Keratinocyte (primary cell): ENCODE measurements around the gene SCRN1. TPM values are rescaled to one million over a fixed set of nuclear protein-coding genes. Genes with fewer than 3 reads are reported as not detected.

Source experiments
- DNase-seq: peaks from one replicate; pipeline ENCODE4 v3.0.0-alpha.2; 2011; ENCODE audit warnings: low read depth, missing footprints, low spot score
- FAIRE-seq: peaks from 2 replicates; lab custom pipeline; 2011; peaks lifted over from hg19 to GRCh38; lab: Jason Lieb, UNC
- H2AFZ ChIP-seq: 2 replicates; pipeline ENCODE4 v1.6.0; 2012; ENCODE audit warnings: low read length, control low read depth, inconsistent platforms; ENCODE audit not compliant: control insufficient read depth
- H3K27ac ChIP-seq: 2 replicates; pipeline ENCODE4 v1.5.1; 2011; ENCODE audit warnings: low read length; ENCODE audit not compliant: control insufficient read depth, insufficient read depth
- H3K27me3 ChIP-seq: 3 replicates; pipeline ENCODE4 v1.6.0; 2011; ENCODE audit warnings: low read length; ENCODE audit not compliant: control insufficient read depth, insufficient read depth; ENCODE audit errors: extremely low read depth
- H3K36me3 ChIP-seq, 2 experiments: 2 replicates in 1 of 2; 3 replicates in 1 of 2; pipeline ENCODE4 v1.5.1; 2011; ENCODE audit warnings: low read length in 2 of 2, mild to moderate bottlenecking in 1 of 2; ENCODE audit not compliant: control insufficient read depth in 2 of 2, insufficient read depth in 2 of 2; ENCODE audit errors: extremely low read depth in 1 of 2
- H3K4me1 ChIP-seq: 3 replicates; pipeline ENCODE4 v1.5.1; 2011; ENCODE audit warnings: low read length; ENCODE audit not compliant: control insufficient read depth, insufficient read depth; ENCODE audit errors: extremely low read depth
- H3K4me2 ChIP-seq: 3 replicates; pipeline ENCODE4 v1.6.0; 2011; ENCODE audit warnings: low read depth, low read length; ENCODE audit not compliant: control insufficient read depth, insufficient read depth; ENCODE audit errors: extremely low read depth
- H3K4me3 ChIP-seq, 3 experiments: fragments of 200-600 bp in 1 of 3; sonication (generic) in 1 of 3; 2 replicates in 2 of 3; 3 replicates in 1 of 3; pipeline ENCODE4 v1.5.1; 2011 to 2016; ENCODE audit warnings: low read length in 3 of 3, mild to moderate bottlenecking in 3 of 3, control low read depth in 2 of 3, inconsistent platforms in 1 of 3, low read depth in 1 of 3, mixed read lengths in 1 of 3, mixed run types in 1 of 3, moderate library complexity in 1 of 3; ENCODE audit not compliant: control insufficient read depth in 2 of 3, insufficient read depth in 2 of 3; ENCODE audit errors: extremely low read depth in 1 of 3
- H3K79me2 ChIP-seq: 2 replicates; pipeline ENCODE4 v1.6.0; 2012; ENCODE audit warnings: low read length; ENCODE audit not compliant: control insufficient read depth, insufficient read depth
- H3K9ac ChIP-seq: 3 replicates; pipeline ENCODE4 v1.6.0; 2011; ENCODE audit warnings: low read length; ENCODE audit not compliant: control insufficient read depth, insufficient read depth; ENCODE audit errors: extremely low read depth
- H3K9me1 ChIP-seq: 3 replicates; pipeline ENCODE4 v1.6.0; 2011; ENCODE audit warnings: low read length; ENCODE audit not compliant: control insufficient read depth, insufficient read depth; ENCODE audit errors: extremely low read depth
- H3K9me3 ChIP-seq: 2 replicates; pipeline ENCODE4 v1.5.1; 2012; ENCODE audit warnings: low read depth, low read length; ENCODE audit not compliant: control insufficient read depth
- H4K20me1 ChIP-seq: 3 replicates; pipeline ENCODE4 v1.6.0; 2011; ENCODE audit warnings: low read length; ENCODE audit not compliant: control insufficient read depth, insufficient read depth; ENCODE audit errors: extremely low read depth
- CTCF ChIP-seq, 3 experiments: IDR thresholded peaks in 1 of 3; conservative IDR thresholded peaks in 1 of 3; optimal IDR thresholded peaks in 1 of 3; 2 replicates in 2 of 3; 3 replicates in 1 of 3; pipeline versions ENCODE3 to v1.5.1; 2011; ENCODE audit warnings: low read length in 3 of 3, mild to moderate bottlenecking in 3 of 3, moderate library complexity in 2 of 3, control low read depth in 1 of 3, inconsistent platforms in 1 of 3; ENCODE audit not compliant: insufficient read depth in 2 of 3; ENCODE audit errors: extremely low read depth in 1 of 3
- EZH2 ChIP-seq: IDR thresholded peaks from one replicate; pipeline ENCODE4 v1.6.1; 2012; ENCODE audit warnings: inconsistent platforms, mild to moderate bottlenecking, low read length, moderate library complexity
- dilution Hi-C: fragments of 300-500 bp; cut with MboI; formaldehyde crosslinking; loops from one replicate; pipeline ENCODE4 v1.7.0; 2020; ENCODE audit warnings: low sequenced_read_pairs; ENCODE audit not compliant: extremely low pct_ligation_motif_present
- polyA plus RNA-seq, 5 experiments: library from polyadenylated mRNA; depleted of rRNA in 3 of 5; stranded (reverse) in 3 of 5; stranded (forward) in 1 of 5; unstranded in 1 of 5; fragments of >200 nt; gene quantifications; 1 replicate in 1 of 5; 2 replicates in 3 of 5; 3 replicates in 1 of 5; pipeline versions ENCODE4 v1.2.1 to v1.2.3, GENCODE V29; 2011 to 2012; ENCODE audit warnings: missing spikeins in 2 of 5, low read depth in 1 of 5, low replicate concordance in 1 of 5

SCRN1 gene
- polyA plus RNA-seq, 1 donor (not counting 4 experiments of a cell fraction or from before 2014, with no cell fraction given) = 52.3 TPM

GRCh38 chr7:30026229-30027064, 36.8 kb upstream of the SCRN1 start, which contains the start of gene FKBP14:
Gene FKBP14 (minus strand): TSS chr7:30026702. CDS start chr7:30026508, 194 bp downstream.
- Histone ChIP-seq H3K9me3 (no peaks in the 10 kb centered on the region), H3K36me3 (no peaks in the 10 kb centered on the region), H3K27ac (peak within 1 kb of the TSS; percentile 81), H3K9me1 (no peaks in the 10 kb centered on the region), H3K4me2 (peak within 1 kb of the TSS; percentile 92), H3K27me3 (no peaks in the 10 kb centered on the region), H2AFZ (peak within 1 kb of the TSS; percentile 96), H3K79me2 (peaks cover 58% of the 10 kb centered on the region), H3K4me1 (peaks cover 22% of the 10 kb centered on the region), H3K9ac (peak within 1 kb of the TSS; percentile 83), H3K4me3 (peak within 1 kb of the TSS; percentile 86 to 99 (median 96)), H4K20me1 (no peaks in the 10 kb centered on the region)
- FAIRE-seq (peak; percentile 56), DNase-seq (peak; percentile 91)
- dilution Hi-C loops = no loop called here
- TF ChIP-seq EZH2 (no peak), CTCF (optimal IDR thresholded peaks at IDR 0.05 in 1 of 3, IDR thresholded peaks at IDR 0.05 in 1 of 3, conservative IDR thresholded peaks at IDR 0.05 in 1 of 3; ENCODE audit: extremely low read depth in 1 of 3, insufficient read depth in 2 of 3, low read length in 3 of 3) (no peak)

- TF ChIP-seq CTCF (optimal IDR thresholded peaks at IDR 0.05 in 1 of 3, IDR thresholded peaks at IDR 0.05 in 1 of 3, conservative IDR thresholded peaks at IDR 0.05 in 1 of 3; ENCODE audit: extremely low read depth in 1 of 3, insufficient read depth in 2 of 3, low read length in 3 of 3) = no peak
- TF ChIP-seq EZH2 = no peak
- H4K20me1 ChIP-seq = no peaks in the 10 kb centered on the region
- no peaks in the 10 kb centered on the region for H3K9me3 ChIP-seq
- peaks cover 0 to under 1% of the 10 kb centered on the region in 2 experiments for H3K36me3 ChIP-seq
- peaks cover 22% of the 10 kb centered on the region for H3K4me1 ChIP-seq
- peak overlapping the region; percentile 15 for H3K4me2 ChIP-seq
- H3K27me3 ChIP-seq = no peaks in the 10 kb centered on the region
- no peaks in the 10 kb centered on the region for H3K9me1 ChIP-seq
- H3K79me2 ChIP-seq = peaks cover 33% of the 10 kb centered on the region
- FAIRE-seq (no peak), DNase-seq (no peak)
- no peak overlapping the region for H2AFZ ChIP-seq
- dilution Hi-C loops = no loop called here
- H3K27ac ChIP-seq = no peak overlapping the region
- no peak overlapping the region for H3K4me3 ChIP-seq
- H3K9ac ChIP-seq = no peak overlapping the region
Measured at GRCh38 chr7:30023524-30023923, 33.9 kb upstream of the SCRN1 start.
